GM18867 (cell line): ENCODE results near the gene RFWD3.

Experiments
- ATAC-seq: cut with Tn5 transposase; IDR thresholded peaks from one replicate; pipeline ENCODE4 v1.9.1; 2021; ENCODE audit warnings: mild to moderate bottlenecking, moderate library complexity; ENCODE audit not compliant: unreplicated experiment

The RFWD3 gene

GRCh38 chr16:74583926-74584666, 82.6 kb downstream of the RFWD3 start:
- no peak for ATAC-seq

GRCh38 chr16:74582970-74583369, 83.7 kb downstream of the RFWD3 start:
- ATAC-seq = no peak

DNA sequence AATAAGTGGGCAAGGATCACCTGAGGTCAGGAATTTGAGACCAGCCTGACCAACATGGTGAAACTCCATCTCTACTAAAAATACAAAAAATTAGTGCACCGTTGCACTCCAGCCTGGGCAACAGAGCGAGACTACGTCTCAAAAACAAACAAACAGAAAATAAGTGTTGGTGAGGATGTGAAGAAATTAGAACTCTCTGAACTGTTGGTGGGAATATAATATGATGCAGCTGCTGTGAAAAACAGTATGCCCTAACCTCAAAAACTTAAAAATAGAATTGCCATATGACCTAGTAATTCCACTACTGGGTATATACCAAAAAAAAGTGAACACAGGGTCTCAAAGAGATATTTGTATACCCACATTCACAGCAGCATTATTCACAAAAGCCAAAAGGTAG, 85.8 kb downstream of the RFWD3 start:
- no peak for ATAC-seq

- ATAC-seq = no peak
These were observed 87.8 kb downstream of the RFWD3 start for GRCh38 chr16:74578838-74579237.

DNA sequence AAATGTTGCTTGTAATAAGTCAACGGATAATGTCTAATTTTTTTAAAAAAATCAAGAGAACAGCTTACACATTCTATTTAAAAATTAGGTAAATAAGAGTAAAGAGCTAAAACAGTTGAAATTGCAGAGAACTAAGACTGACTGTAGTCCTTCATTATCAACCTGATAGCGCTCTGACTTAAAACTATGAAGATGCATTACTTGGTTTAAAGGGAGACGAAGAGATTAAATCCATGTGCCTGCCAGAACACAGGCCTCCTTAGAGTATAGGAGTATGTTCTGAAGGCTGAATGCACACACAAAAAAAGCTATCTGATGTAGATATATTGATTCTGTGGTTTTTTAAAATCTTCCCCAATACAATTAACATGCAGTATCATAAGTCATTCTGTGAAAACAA, 88.2 kb downstream of the RFWD3 start:
- ATAC-seq = no peak

- no peak for ATAC-seq
These were observed 88.8 kb downstream of the RFWD3 start for GRCh38 chr16:74577882-74578366.

DNA sequence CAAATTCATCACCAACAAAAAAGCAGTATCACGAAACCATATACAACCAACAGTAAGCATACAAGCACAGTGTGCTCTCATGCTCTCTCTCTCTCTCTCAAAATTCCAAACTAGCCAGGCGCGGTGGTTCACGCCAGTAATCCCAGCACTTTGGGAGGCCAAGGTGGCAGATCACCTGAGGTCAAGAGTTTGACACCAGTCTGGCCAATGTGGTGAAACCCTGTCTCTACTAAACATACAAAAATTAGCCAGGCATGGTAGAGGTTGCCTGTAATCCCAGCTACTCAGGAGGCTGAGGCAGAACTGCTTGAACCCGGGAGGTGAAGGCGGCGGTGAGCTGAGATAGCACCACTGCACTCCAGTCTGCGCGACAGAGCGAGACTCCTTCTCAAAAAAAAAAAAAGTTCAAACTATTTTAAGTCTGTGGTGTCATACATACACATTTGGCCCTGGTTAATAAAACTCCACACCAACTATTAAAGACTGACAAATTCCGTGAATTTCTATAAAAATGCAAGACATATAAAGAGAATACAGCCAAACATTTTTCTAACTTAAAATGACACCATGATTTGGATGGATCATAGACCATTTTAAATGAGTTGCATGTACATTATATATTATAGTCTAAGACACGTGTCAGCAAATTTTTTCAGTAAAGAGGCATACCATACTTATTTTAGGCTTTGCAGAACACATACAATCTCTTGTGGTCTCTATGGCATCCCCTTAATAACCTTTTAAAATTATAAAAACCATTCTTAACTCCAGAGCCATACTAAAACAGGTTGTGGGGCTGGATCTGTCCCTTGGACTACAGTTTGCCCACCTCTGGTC, 90.7 kb downstream of the RFWD3 start:
- ATAC-seq = no peak

DNA sequence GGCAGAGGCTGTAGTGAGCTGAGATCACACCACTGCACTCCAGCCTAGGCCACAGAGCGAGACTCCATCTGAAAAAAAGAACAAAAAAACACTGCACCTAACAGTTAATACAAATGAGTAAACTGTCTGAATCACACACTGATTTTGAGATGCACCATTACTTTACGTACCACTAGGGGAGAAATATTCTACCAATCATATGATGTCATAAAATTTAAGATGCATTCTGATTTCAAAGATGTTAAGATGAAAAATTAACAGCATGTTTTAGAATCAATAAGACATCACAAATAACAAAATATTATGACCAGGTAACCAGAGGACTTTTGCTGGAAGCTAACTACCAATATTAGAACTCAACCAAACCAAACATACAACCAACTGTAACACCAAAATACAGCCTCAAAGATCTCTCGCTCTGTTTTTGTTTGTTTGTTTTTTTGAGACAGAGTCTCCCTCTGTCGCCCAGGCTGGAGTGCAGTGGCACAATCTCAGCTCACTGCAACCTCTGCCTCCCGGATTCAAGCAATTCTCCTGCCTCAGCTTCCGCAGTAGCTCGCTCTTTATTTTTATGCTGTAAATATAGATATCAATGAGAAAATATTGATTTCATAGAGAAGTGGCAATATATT, 91.4 kb downstream of the RFWD3 start:
- ATAC-seq = no peak

DNA sequence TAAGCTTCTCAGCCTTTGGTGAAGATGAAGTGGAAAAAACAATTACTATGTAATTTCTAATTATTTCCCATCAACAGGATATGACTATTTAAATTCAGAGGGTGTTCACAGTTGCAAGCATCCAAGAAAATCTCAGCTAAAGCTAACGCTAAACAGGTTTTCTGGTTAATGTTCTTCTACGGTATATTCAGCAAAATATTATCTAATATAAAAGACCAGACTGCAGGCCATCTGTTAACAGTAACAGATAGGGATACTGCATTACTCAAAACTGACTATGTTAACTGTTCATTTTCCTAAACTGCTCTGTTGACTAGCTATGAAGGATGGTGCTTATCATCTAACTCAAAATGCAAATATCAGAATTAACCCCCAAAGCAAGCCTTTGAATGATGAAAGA, 92.5 kb downstream of the RFWD3 start:
- ATAC-seq = no peak

- no peak for ATAC-seq
These were observed 93.1 kb downstream of the RFWD3 start for GRCh38 chr16:74573622-74574021.
